ENCODE data around the gene TTI1. TPM values are rescaled to one million over a fixed set of nuclear protein-coding genes. Genes with fewer than 3 reads are reported as not detected.

The TTI1 gene
- total RNA-seq, 1 experiment from 2014 or later, result 26.9 TPM

DNA sequence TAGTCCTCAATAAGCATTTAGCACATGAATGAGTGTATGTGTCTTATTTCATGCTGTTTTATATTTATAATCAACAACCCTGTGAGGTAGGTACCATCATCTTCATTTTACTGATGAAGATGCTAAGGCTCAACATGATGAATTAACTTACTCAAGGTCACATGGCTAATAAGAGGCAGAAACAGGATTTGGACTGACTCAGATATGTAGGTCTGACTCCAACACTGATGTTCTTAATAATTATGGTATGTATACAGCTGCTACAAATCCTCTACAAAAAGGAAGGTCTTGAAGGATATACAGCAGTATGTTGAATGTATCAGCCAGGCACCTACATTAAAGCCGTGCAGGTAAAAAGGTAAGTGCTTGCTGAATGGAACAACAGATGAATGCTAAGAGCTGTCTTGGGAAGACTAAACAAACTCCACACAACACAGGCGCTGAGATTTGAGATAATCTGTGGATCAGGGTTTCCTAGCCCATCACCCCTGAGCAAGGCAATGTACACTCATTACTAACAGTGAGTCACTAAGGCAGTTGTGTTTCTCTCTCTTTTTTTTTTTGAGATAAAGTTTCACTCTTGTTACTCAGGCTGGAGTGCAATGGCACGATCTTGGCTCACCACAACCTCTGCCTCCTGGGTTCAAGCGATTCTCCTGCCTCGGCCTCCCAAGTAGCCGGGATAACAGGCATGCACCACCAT, 31.9 kb downstream of the TTI1 start:
- Histone ChIP-seq H3K79me2 (ENCODE audit: insufficient read depth, low read length) (peaks cover 13% of the 10 kb centered on the region; the same call in 1 of the 2 replicates), H3K9me2 (ENCODE audit: insufficient read depth) (no peaks in the 10 kb centered on the region), H2AFZ (ENCODE audit: low read depth, low read length, poor library complexity, severe bottlenecking) (no peak overlapping the region), H3K9me3 (ENCODE audit: control insufficient read depth in 1 of 2, insufficient read depth in 1 of 2, low read depth in 1 of 2, low read length in 2 of 2) (no peaks in the 10 kb centered on the region), H4K20me1 (ENCODE audit: insufficient read depth) (peaks cover 5% of the 10 kb centered on the region; the same call in 1 of the 2 replicates), H3K9ac (ENCODE audit: low read length) (no peak overlapping the region), H3K4me2 (ENCODE audit: low read length) (no peak overlapping the region), H3K36me3 (ENCODE audit: control insufficient read depth in 1 of 2, insufficient read depth in 2 of 2, low read length in 2 of 2) (peaks cover 36 to 51% of the 10 kb centered on the region in 2 experiments), H3K4me3 (replicated peaks in 1 of 2; ENCODE audit: low read depth in 1 of 2, low read length in 2 of 2) (no peak overlapping the region), H3K4me1 (ENCODE audit: control insufficient read depth in 1 of 2, insufficient read depth in 2 of 2, low read length in 2 of 2) (no peaks in the 10 kb centered on the region), H3K27ac (ENCODE audit: low read depth, low read length) (no peak overlapping the region), H3K27me3 (ENCODE audit: insufficient read depth, low read length) (no peaks in the 10 kb centered on the region)
- ChIA-PET RAD21 (ENCODE audit: low non-redundant PET in 1 of 2, low total read pairs in 2 of 2, uncharacterized antibody in 2 of 2, unreplicated experiment in 2 of 2) (no interaction called here), CTCF (no interaction called here), POLR2A (no interaction called here)
- TF ChIP-seq CBX3 (IDR thresholded peaks at IDR 0.05; ENCODE audit: low read depth), result no peak
- TF ChIP-seq ZNF274 (IDR thresholded peaks at IDR 0.05; ENCODE audit: low read depth, low read length), result no peak
- TF ChIP-seq EZH2 (IDR thresholded peaks at IDR 0.05), result no peak
- no peak for TF ChIP-seq CEBPB (IDR thresholded peaks at IDR 0.05; ENCODE audit: low read depth)
- TF ChIP-seq SRF (IDR thresholded peaks at IDR 0.05; ENCODE audit: low read depth), result no peak
- TF ChIP-seq RAD21 (IDR thresholded peaks at IDR 0.05; ENCODE audit: low read depth), result no peak
- no peak for DNase-seq (ENCODE audit: low read depth, low spot score)
- intact Hi-C loops (cut with micrococcal nuclease), result no loop called here
- no TSS peak for BruUV-seq (replicated peaks)
- no peak for ATAC-seq

DNA sequence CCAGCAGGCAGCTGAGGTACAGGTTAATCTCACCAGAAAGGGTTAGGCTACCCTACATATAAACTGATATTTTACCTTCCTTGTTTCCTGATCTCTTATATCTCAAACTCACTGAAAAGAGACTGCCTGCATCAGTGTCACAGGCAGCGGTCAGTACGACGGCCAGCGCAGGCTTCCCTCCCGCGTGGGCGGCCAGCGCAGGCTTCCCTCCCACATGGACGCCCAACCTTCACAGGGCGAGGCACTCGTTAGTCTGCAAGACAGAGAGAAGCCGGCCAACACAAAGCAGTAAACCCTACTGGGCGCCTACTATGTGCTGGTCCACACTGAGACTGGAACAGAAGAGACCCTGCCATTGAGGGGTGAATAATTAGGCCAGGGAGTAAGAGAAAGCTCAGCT, 33.0 kb downstream of the TTI1 start:
- DNase-seq (ENCODE audit: low read depth, low spot score) (no peak), ATAC-seq (no peak)
- H4K20me1 ChIP-seq (ENCODE audit: insufficient read depth), result no peaks in the 10 kb centered on the region; the same call in 1 of the 2 replicates
- no peaks in the 10 kb centered on the region for H3K27me3 ChIP-seq (ENCODE audit: insufficient read depth, low read length)
- ChIA-PET POLR2A (no interaction called here), RAD21 (ENCODE audit: low non-redundant PET in 1 of 2, low total read pairs in 2 of 2, uncharacterized antibody in 2 of 2, unreplicated experiment in 2 of 2) (no interaction called here), CTCF (no interaction called here)
- no peak overlapping the region for H2AFZ ChIP-seq (ENCODE audit: low read depth, low read length, poor library complexity, severe bottlenecking)
- no peak for TF ChIP-seq ZNF274 (IDR thresholded peaks at IDR 0.05; ENCODE audit: low read depth, low read length)
- TF ChIP-seq, protein P1, sequence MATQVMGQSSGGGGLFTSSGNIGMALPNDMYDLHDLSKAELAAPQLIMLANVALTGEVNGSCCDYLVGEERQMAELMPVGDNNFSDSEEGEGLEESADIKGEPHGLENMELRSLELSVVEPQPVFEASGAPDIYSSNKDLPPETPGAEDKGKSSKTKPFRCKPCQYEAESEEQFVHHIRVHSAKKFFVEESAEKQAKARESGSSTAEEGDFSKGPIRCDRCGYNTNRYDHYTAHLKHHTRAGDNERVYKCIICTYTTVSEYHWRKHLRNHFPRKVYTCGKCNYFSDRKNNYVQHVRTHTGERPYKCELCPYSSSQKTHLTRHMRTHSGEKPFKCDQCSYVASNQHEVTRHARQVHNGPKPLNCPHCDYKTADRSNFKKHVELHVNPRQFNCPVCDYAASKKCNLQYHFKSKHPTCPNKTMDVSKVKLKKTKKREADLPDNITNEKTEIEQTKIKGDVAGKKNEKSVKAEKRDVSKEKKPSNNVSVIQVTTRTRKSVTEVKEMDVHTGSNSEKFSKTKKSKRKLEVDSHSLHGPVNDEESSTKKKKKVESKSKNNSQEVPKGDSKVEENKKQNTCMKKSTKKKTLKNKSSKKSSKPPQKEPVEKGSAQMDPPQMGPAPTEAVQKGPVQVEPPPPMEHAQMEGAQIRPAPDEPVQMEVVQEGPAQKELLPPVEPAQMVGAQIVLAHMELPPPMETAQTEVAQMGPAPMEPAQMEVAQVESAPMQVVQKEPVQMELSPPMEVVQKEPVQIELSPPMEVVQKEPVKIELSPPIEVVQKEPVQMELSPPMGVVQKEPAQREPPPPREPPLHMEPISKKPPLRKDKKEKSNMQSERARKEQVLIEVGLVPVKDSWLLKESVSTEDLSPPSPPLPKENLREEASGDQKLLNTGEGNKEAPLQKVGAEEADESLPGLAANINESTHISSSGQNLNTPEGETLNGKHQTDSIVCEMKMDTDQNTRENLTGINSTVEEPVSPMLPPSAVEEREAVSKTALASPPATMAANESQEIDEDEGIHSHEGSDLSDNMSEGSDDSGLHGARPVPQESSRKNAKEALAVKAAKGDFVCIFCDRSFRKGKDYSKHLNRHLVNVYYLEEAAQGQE (IDR thresholded peaks at IDR 0.05; ENCODE audit: low read depth), result no peak
- TF ChIP-seq CEBPB (IDR thresholded peaks at IDR 0.05; ENCODE audit: low read depth), result no peak
- no peak for TF ChIP-seq FOSL1 (IDR thresholded peaks at IDR 0.05; ENCODE audit: low read depth)
- TF ChIP-seq SP1 (IDR thresholded peaks at IDR 0.05; ENCODE audit: low read depth), result no peak
- no peak for TF ChIP-seq SRF (IDR thresholded peaks at IDR 0.05; ENCODE audit: low read depth)
- TF ChIP-seq ELF1 (IDR thresholded peaks at IDR 0.05; ENCODE audit: borderline replicate concordance, low read depth), result no peak
- TF ChIP-seq YY1 (IDR thresholded peaks at IDR 0.05; ENCODE audit: extremely low read depth, insufficient replicate concordance, low read depth, low read length), result no peak
- TF ChIP-seq POLR2A (IDR thresholded peaks at IDR 0.05; ENCODE audit: borderline replicate concordance, extremely low read depth, insufficient read depth, insufficient read length), result no peak
- TF ChIP-seq EZH2 (IDR thresholded peaks at IDR 0.05), result no peak
- no peak for TF ChIP-seq POLR2AphosphoS5 (IDR thresholded peaks at IDR 0.05; ENCODE audit: low read depth, low read length)
- no peak for TF ChIP-seq EGR1 (IDR thresholded peaks at IDR 0.05; ENCODE audit: low read depth)
- TF ChIP-seq, protein P2, sequence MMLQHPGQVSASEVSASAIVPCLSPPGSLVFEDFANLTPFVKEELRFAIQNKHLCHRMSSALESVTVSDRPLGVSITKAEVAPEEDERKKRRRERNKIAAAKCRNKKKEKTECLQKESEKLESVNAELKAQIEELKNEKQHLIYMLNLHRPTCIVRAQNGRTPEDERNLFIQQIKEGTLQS (IDR thresholded peaks at IDR 0.05), result no peak
- no peak for TF ChIP-seq JUND (IDR thresholded peaks at IDR 0.05)
- no peak for TF ChIP-seq TCF7L2 (IDR thresholded peaks at IDR 0.05; ENCODE audit: borderline replicate concordance, extremely low read depth, insufficient read depth, insufficient read length)
- BruUV-seq (replicated peaks), result no TSS peak
- 0 out of 2 replicates have a peak, but pooled peaks cover 7% of the 10 kb centered on the region for H3K79me2 ChIP-seq (ENCODE audit: insufficient read depth, low read length)
- intact Hi-C loops (cut with micrococcal nuclease), result no loop called here
- H3K9ac ChIP-seq (ENCODE audit: low read length), result no peak overlapping the region
- peaks cover 43 to 56% of the 10 kb centered on the region in 2 experiments for H3K36me3 ChIP-seq (ENCODE audit: control insufficient read depth in 1 of 2, insufficient read depth in 2 of 2, low read length in 2 of 2)
- no peak overlapping the region for H3K27ac ChIP-seq (ENCODE audit: low read depth, low read length)
- no peak overlapping the region for H3K4me3 ChIP-seq (replicated peaks in 1 of 2; ENCODE audit: low read depth in 1 of 2, low read length in 2 of 2)
- no peaks in the 10 kb centered on the region for H3K4me1 ChIP-seq (ENCODE audit: control insufficient read depth in 1 of 2, insufficient read depth in 2 of 2, low read length in 2 of 2)
- no peaks in the 10 kb centered on the region for H3K9me2 ChIP-seq (ENCODE audit: insufficient read depth)
- H3K4me2 ChIP-seq (ENCODE audit: low read length), result no peak overlapping the region
- no peaks in the 10 kb centered on the region for H3K9me3 ChIP-seq (ENCODE audit: control insufficient read depth in 1 of 2, insufficient read depth in 1 of 2, low read depth in 1 of 2, low read length in 2 of 2)
